ENCODE data around the gene PIGU. TPM values are rescaled to one million over a fixed set of nuclear protein-coding genes. Genes with fewer than 3 reads are reported as not detected.
A peak's percentile ranks its signal among the peaks of the same experiment; 100 is the strongest.

Gene PIGU
- total and polyA plus RNA-seq, 9 of the 15 experiments (the other 6 are each of a cell fraction or from before 2014, with no cell fraction given) = 6.5 to 100 (median 28.1) TPM

- H3K4me1 ChIP-seq (replicated peaks in 1 of 2; ENCODE audit: control insufficient read depth in 2 of 2, insufficient read depth in 2 of 2, low read length in 2 of 2) = peaks cover 3 to 15% of the 10 kb centered on the region in 2 experiments; a peak in 4 of 5 replicates
- WGBS (ENCODE audit: insufficient coverage, low coverage, missing lambda C conversion rate) = 57% methylated on average over 9 of the region's 9 CpGs
- DNase-seq (ENCODE audit: extremely low read depth in 1 of 4, low spot score in 3 of 4) (no peak), FAIRE-seq (no peak), ATAC-seq (no peak)
- H4K20me1 ChIP-seq (replicated peaks; ENCODE audit: control insufficient read depth, insufficient read depth, low read length) = peaks cover 3% of the 10 kb centered on the region; the same call in 1 of the 2 replicates
- no peak overlapping the region for H3K4me3 ChIP-seq
- no peak overlapping the region for H2AFZ ChIP-seq (ENCODE audit: low read depth, low read length)
- H3K79me2 ChIP-seq (ENCODE audit: control insufficient read depth, insufficient read depth, low read length) = no peaks in the 10 kb centered on the region
- H3K4me2 ChIP-seq (ENCODE audit: insufficient read depth, low read length) = no peak overlapping the region
- no peak overlapping the region for H3K27ac ChIP-seq (ENCODE audit: extremely low read depth, low read depth, low read length)
- no peaks in the 10 kb centered on the region for H3K9me1 ChIP-seq (ENCODE audit: control insufficient read depth, insufficient read depth, low read length)
- no TSS peak for BruUV-seq (replicated peaks)
- H3K9me3 ChIP-seq (replicated peaks; ENCODE audit: control insufficient read depth, insufficient read depth, low read depth, low read length) = no peaks in the 10 kb centered on the region
- intact Hi-C loops (cut with micrococcal nuclease) (no loop called here), in situ Hi-C loops (cut with MboI) (no loop called here)
- POLR2A ChIA-PET = interaction anchor here (0.7 to 2.1 kb wide), 4 partner anchors 9 to 19 kb away, joined by 3 to 7 read pairs (median 4); no protein-coding TSS in a partner anchor
- peak overlapping the region in 1 of 2 experiments; percentile 3; a peak in 1 of 4 replicates for H3K9ac ChIP-seq (ENCODE audit: insufficient read depth in 1 of 2, low read depth in 2 of 2, low read length in 2 of 2)
- no peaks in the 10 kb centered on the region for H3K27me3 ChIP-seq (ENCODE audit: control insufficient read depth in 2 of 2, insufficient read depth in 2 of 2, low read length in 2 of 2)
- CTCF ChIA-PET (ENCODE audit: low intra/inter-chr PET ratio) = no interaction called here
- peaks cover 6% of the 10 kb centered on the region; the same call in 2 of the 3 replicates for H3K36me3 ChIP-seq (ENCODE audit: control insufficient read depth, insufficient read depth, low read length)
- TF ChIP-seq SRSF3 (IDR thresholded peaks at IDR 0.05; ENCODE audit: insufficient read depth, low read length) (no peak), RREB1 (CRISPR knock-in tag; IDR thresholded peaks at IDR 0.05) (no peak), POLR2G (IDR thresholded peaks at IDR 0.05; ENCODE audit: low read depth, low read length) (no peak), CCNT2 (IDR thresholded peaks at IDR 0.05; ENCODE audit: borderline replicate concordance, extremely low read depth, insufficient read length, low read depth, low read length) (no peak), DEAF1 (CRISPR knock-in tag; IDR thresholded peaks at IDR 0.05) (no peak), GATA2 (CRISPR knock-in tag; IDR thresholded peaks at IDR 0.05) (no peak), RBFOX2 (IDR thresholded peaks at IDR 0.05; ENCODE audit: low read depth, low read length) (no peak), CBFA2T3 (IDR thresholded peaks at IDR 0.05) (no peak), MAFK (IDR thresholded peaks at IDR 0.05; ENCODE audit: low read length) (no peak)
Observed at GRCh38 chr20:34566978-34567891, 109.7 kb downstream of the PIGU start.

Data from K562 (cell line).